ENCODE measurements around the gene CSMD2.

GRCh38 chr1:34007760-34008159, 157.3 kb downstream of the CSMD2 start:
- TF ChIP-seq CTCF (IDR thresholded peaks at IDR 0.05) (no peak), POLR2A (IDR thresholded peaks at IDR 0.05) (no peak)
